Cortex of kidney (tissue), 1 donor: ENCODE measurements around the gene CCDC183.
"Not testable (repeated sequence)": the region's sequence is repeated elsewhere in the genome, so short reads cannot be mapped to it uniquely, and the experiment has no call there.

ENCODE experiments used
- DNase-seq: peaks from one replicate; lab custom pipeline; 2025; lab: John Stamatoyannopoulos, UW

The CCDC183 gene

GRCh38 chr9:136760834-136761544, 35.1 kb upstream of the CCDC183 start:
- not testable (repeated sequence) for DNase-seq

- DNase-seq: no peak
Observed at GRCh38 chr9:136761545-136761981, 34.6 kb upstream of the CCDC183 start.

GRCh38 chr9:136762221-136762691, 33.9 kb upstream of the CCDC183 start:
- DNase-seq: no peak

- no peak for DNase-seq
Observed at GRCh38 chr9:136762915-136763648, 33.1 kb upstream of the CCDC183 start.

- no peak for DNase-seq
Observed at GRCh38 chr9:136763649-136764035, 32.5 kb upstream of the CCDC183 start.

- DNase-seq: no peak
Observed at GRCh38 chr9:136764301-136764891, 31.7 kb upstream of the CCDC183 start, which contains the start of gene LCN15. TSS of gene LCN15 (minus strand) at chr9:136764518. CDS start at chr9:136764488, 30 bp downstream.

GRCh38 chr9:136765041-136765440, 31.1 kb upstream of the CCDC183 start:
- no peak for DNase-seq

GRCh38 chr9:136765745-136766409, 30.3 kb upstream of the CCDC183 start:
- not testable (repeated sequence) for DNase-seq

GRCh38 chr9:136766410-136767120, 29.6 kb upstream of the CCDC183 start:
- DNase-seq: not testable (repeated sequence)

GRCh38 chr9:136769710-136770191, 26.4 kb upstream of the CCDC183 start:
- no peak for DNase-seq

GRCh38 chr9:136771907-136772415, 24.2 kb upstream of the CCDC183 start:
- DNase-seq: no peak

- DNase-seq: no peak
Observed at GRCh38 chr9:136773386-136774044, 22.6 kb upstream of the CCDC183 start.

- DNase-seq: no peak
Observed at GRCh38 chr9:136774416-136775045, 21.6 kb upstream of the CCDC183 start.

GRCh38 chr9:136775191-136775590, 20.9 kb upstream of the CCDC183 start:
- DNase-seq: no peak

GRCh38 chr9:136776947-136777346, 19.2 kb upstream of the CCDC183 start:
- DNase-seq: no peak

- DNase-seq: no peak
Observed at GRCh38 chr9:136777359-136777758, 18.8 kb upstream of the CCDC183 start.

GRCh38 chr9:136779808-136780207, 16.3 kb upstream of the CCDC183 start:
- DNase-seq: no peak

- DNase-seq: no peak
Observed at GRCh38 chr9:136782452-136782851, 13.7 kb upstream of the CCDC183 start.

GRCh38 chr9:136784249-136784996, 11.7 kb upstream of the CCDC183 start:
- no peak for DNase-seq
